Adrenal gland (tissue), 19 donors: ENCODE data around the gene PTPMT1. TPM values are rescaled to one million over a fixed set of nuclear protein-coding genes. Genes with fewer than 3 reads are reported as not detected.

Experiments used
- DNase-seq, 7 donors: peaks; one replicate each; pipeline ENCODE4 v3.0.0-alpha.2; 2019 to 2020
- H3K27ac ChIP-seq, 5 donors: fragments of 200-600 bp; sonication (generic) in 4 of 5; 1 replicate in 3 of 5; 2 replicates in 2 of 5; pipeline versions ENCODE4 v1.5.1 to v1.8.0; 2016 to 2020; ENCODE audit warnings: mild to moderate bottlenecking in 1 of 5
- H3K27me3 ChIP-seq: fragments of 200-600 bp; 2 replicates; pipeline ENCODE4 v1.8.0; 2021
- H3K36me3 ChIP-seq, 2 donors: fragments of 200-600 bp; replicated peaks in 1 of 2; 1 replicate in 1 of 2; 2 replicates in 1 of 2; pipeline versions ENCODE4 v1.5.1 to v1.8.0; 2018 to 2022
- H3K4me1 ChIP-seq, 2 donors: fragments of 200-600 bp; replicated peaks in 1 of 2; 1 replicate in 1 of 2; 2 replicates in 1 of 2; pipeline versions ENCODE4 v1.5.1 to v1.8.0; 2018 to 2021
- H3K4me3 ChIP-seq, 4 donors: fragments of 200-600 bp; sonication (generic) in 3 of 4; one replicate each; pipeline ENCODE4 v1.5.1; 2016 to 2018
- H3K9me3 ChIP-seq, 3 donors: fragments of 200-600 bp; sonication (generic) in 1 of 3; replicated peaks in 1 of 3; 1 replicate in 2 of 3; 2 replicates in 1 of 3; pipeline versions ENCODE4 v1.5.1 to v1.8.0; 2016 to 2021
- POLR2A ChIP-seq, 2 donors: fragments of 450-650 bp; IDR thresholded peaks; one replicate each; pipeline ENCODE4 v1.6.1; 2017; ENCODE audit warnings: antibody characterized with exemption in 2 of 2, mild to moderate bottlenecking in 2 of 2, moderate library complexity in 1 of 2
- WGBS, 4 donors: extraction: QIAGEN DNeasy Blood & Tissue Kit in 2 of 4; methylation state at CpG; one replicate each; pipeline versions ENCODE4 v1.1.5 to v1.1.7; 2013 to 2017; 5-methylcytosine and 5-hydroxymethylcytosine counted together
- intact Hi-C, 2 donors: fragments of 100-400 bp; cut with DNase I; formaldehyde crosslinking; loops; one replicate each; pipeline versions ENCODE4 v1.14.1 to v1.15.0; 2022 to 2023
- long read RNA-seq, 10 donors: library from polyadenylated mRNA in 3 of 10; unstranded in 2 of 10; stranded (forward) in 1 of 10; transcript quantifications; one replicate each; pipeline ENCODE4 v2.0.0 and lab custom pipeline, GENCODE V29; 2021 to 2026
- polyA plus RNA-seq, 3 donors: library from polyadenylated mRNA; stranded (reverse); fragments of 200-250 nt in 2 of 3; fragments of 350-450 nt in 1 of 3; fragmentation: Illumina TruSeq in 1 of 3; extraction: RNeasy Lipid Tissue Mini Kit (QIAGEN cat#74804) in 1 of 3; gene quantifications; one replicate each; pipeline ENCODE4 v1.2.3, GENCODE V29; 2013 to 2014
- total RNA-seq, 9 donors: library from RNA; depleted of rRNA in 4 of 9; stranded (reverse); fragments of >200 nt in 4 of 9; fragments of 120-200 nt in 1 of 9; fragmentation: NEBNext Ultra II Directional in 1 of 9; extraction: Animal tissue kit (Norgen Biotek cat#: 25700) in 1 of 9; gene quantifications; one replicate each; pipeline versions ENCODE4 v1.1.0 to v1.2.4, GENCODE V29; 2013 to 2023
- TF ChIP-seq, protein P1 (sequence below), 6 experiments: fragments of 450-650 bp in 4 of 6; fragments of 200-600 bp in 2 of 6; sonication (generic) in 1 of 6; IDR thresholded peaks; 1 replicate in 5 of 6; 2 replicates in 1 of 6; pipeline versions ENCODE4 v1.5.1 to v1.8.0; 2016 to 2021; ENCODE audit warnings: antibody characterized with exemption in 6 of 6, mild to moderate bottlenecking in 2 of 6, moderate library complexity in 1 of 6
- donor health status: healthy with polysubstance abuse.
- donor health status: Bipolar disorder and iron deficiency.
- donor health status: DM: yes; HTN: yes; CAD: no.
- donor health status: DM: no; HTN: no; CAD: no.
- donor health status: DM: no; HTN: no; CAD: no.
- donor health status: DM: yes; HTN: yes; CAD: no.

PTPMT1 gene, protein sequence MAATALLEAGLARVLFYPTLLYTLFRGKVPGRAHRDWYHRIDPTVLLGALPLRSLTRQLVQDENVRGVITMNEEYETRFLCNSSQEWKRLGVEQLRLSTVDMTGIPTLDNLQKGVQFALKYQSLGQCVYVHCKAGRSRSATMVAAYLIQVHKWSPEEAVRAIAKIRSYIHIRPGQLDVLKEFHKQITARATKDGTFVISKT
- 100 to 1,000 TPM in 4 of 9 donors, 10 to 100 TPM in 5; 52.1 to 180 (median 84.9) TPM for total RNA-seq
- polyA plus RNA-seq, result 100 to 1,000 TPM in 1 of 3 donors, 10 to 100 TPM in 2; 57.2 to 101 (median 86.2) TPM
- long read RNA-seq, donor 1, transcript PTPMT1-205 (3 exons, 1,611 nt), result minor isoform, 12 of 65 reads
- long read RNA-seq, donor 1, transcript PTPMT1-201 (3 exons, 928 nt), result minor isoform, 6 of 65 reads
- long read RNA-seq, donor 1, transcript PTPMT1-202 (4 exons, 768 nt), result major isoform, 37 of 65 reads
- long read RNA-seq, donor 1, partial matches to known transcripts, result 7 of 65 reads
- long read RNA-seq, donor 1, other reads (novel, unspliced or antisense), result 0 of 65 reads
- long read RNA-seq, donor 2, transcript PTPMT1-202 (4 exons, 768 nt), result major isoform, 21 of 31 reads
- long read RNA-seq, donor 2, partial matches to known transcripts, result 0 of 31 reads
- long read RNA-seq, donor 2, other reads (novel, unspliced or antisense), result 0 of 31 reads
- long read RNA-seq, donor 3, transcript PTPMT1-202 (4 exons, 768 nt), result major isoform, 28 of 68 reads
- long read RNA-seq, donor 3, transcript PTPMT1-205 (3 exons, 1,611 nt), result minor isoform, 5 of 68 reads
- long read RNA-seq, donor 3, transcript PTPMT1-201 (3 exons, 928 nt), result minor isoform, 22 of 68 reads
- long read RNA-seq, donor 3, partial matches to known transcripts, result 10 of 68 reads
- long read RNA-seq, donor 3, other reads (novel, unspliced or antisense), result 0 of 68 reads
- long read RNA-seq, donor 4, transcript PTPMT1-201 (3 exons, 928 nt), result minor isoform, 6 of 106 reads
- long read RNA-seq, donor 4, transcript PTPMT1-202 (4 exons, 768 nt), result major isoform, 84 of 106 reads
- long read RNA-seq, donor 4, transcript PTPMT1-205 (3 exons, 1,611 nt), result minor isoform, 14 of 106 reads
- long read RNA-seq, donor 4, partial matches to known transcripts, result 1 of 106 reads
- long read RNA-seq, donor 4, other reads (novel, unspliced or antisense), result 1 of 106 reads
- long read RNA-seq, donor 5, transcript PTPMT1-205 (3 exons, 1,611 nt), result minor isoform, 17 of 97 reads
- long read RNA-seq, donor 5, transcript PTPMT1-202 (4 exons, 768 nt), result major isoform, 64 of 97 reads
- long read RNA-seq, donor 5, transcript PTPMT1-201 (3 exons, 928 nt), result minor isoform, 11 of 97 reads
- long read RNA-seq, donor 5, partial matches to known transcripts, result 2 of 97 reads
- long read RNA-seq, donor 5, other reads (novel, unspliced or antisense), result 0 of 97 reads
- long read RNA-seq, donor 6, transcript PTPMT1-201 (3 exons, 928 nt), result minor isoform, 5 of 44 reads
- long read RNA-seq, donor 6, transcript PTPMT1-202 (4 exons, 768 nt), result major isoform, 34 of 44 reads
- long read RNA-seq, donor 6, partial matches to known transcripts, result 0 of 44 reads
- long read RNA-seq, donor 6, other reads (novel, unspliced or antisense), result 0 of 44 reads
- long read RNA-seq, donor 7, transcript PTPMT1-201 (3 exons, 928 nt), result minor isoform, 11 of 35 reads
- long read RNA-seq, donor 7, transcript PTPMT1-202 (4 exons, 768 nt), result major isoform, 20 of 35 reads
- long read RNA-seq, donor 7, partial matches to known transcripts, result 0 of 35 reads
- long read RNA-seq, donor 7, other reads (novel, unspliced or antisense), result 0 of 35 reads
- long read RNA-seq, donor 8, transcript PTPMT1-201 (3 exons, 928 nt), result minor isoform, 16 of 70 reads
- long read RNA-seq, donor 8, transcript PTPMT1-203 (2 exons, 1,014 nt), result minor isoform, 6 of 70 reads
- long read RNA-seq, donor 8, transcript PTPMT1-205 (3 exons, 1,611 nt), result minor isoform, 6 of 70 reads
- long read RNA-seq, donor 8, transcript PTPMT1-202 (4 exons, 768 nt), result major isoform, 31 of 70 reads
- long read RNA-seq, donor 8, partial matches to known transcripts, result 11 of 70 reads
- long read RNA-seq, donor 8, other reads (novel, unspliced or antisense), result 0 of 70 reads
- long read RNA-seq, donor 9, transcript PTPMT1-201 (3 exons, 928 nt), result minor isoform, 11 of 46 reads
- long read RNA-seq, donor 9, transcript PTPMT1-202 (4 exons, 768 nt), result major isoform, 28 of 46 reads
- long read RNA-seq, donor 9, partial matches to known transcripts, result 0 of 46 reads
- long read RNA-seq, donor 9, other reads (novel, unspliced or antisense), result 0 of 46 reads
- long read RNA-seq, donor 10, transcript PTPMT1-202 (4 exons, 768 nt), result major isoform, 17 of 35 reads
- long read RNA-seq, donor 10, transcript PTPMT1-201 (3 exons, 928 nt), result minor isoform, 11 of 35 reads
- long read RNA-seq, donor 10, transcript PTPMT1-205 (3 exons, 1,611 nt), result minor isoform, 6 of 35 reads
- long read RNA-seq, donor 10, partial matches to known transcripts, result 0 of 35 reads
- long read RNA-seq, donor 10, other reads (novel, unspliced or antisense), result 0 of 35 reads

DNA sequence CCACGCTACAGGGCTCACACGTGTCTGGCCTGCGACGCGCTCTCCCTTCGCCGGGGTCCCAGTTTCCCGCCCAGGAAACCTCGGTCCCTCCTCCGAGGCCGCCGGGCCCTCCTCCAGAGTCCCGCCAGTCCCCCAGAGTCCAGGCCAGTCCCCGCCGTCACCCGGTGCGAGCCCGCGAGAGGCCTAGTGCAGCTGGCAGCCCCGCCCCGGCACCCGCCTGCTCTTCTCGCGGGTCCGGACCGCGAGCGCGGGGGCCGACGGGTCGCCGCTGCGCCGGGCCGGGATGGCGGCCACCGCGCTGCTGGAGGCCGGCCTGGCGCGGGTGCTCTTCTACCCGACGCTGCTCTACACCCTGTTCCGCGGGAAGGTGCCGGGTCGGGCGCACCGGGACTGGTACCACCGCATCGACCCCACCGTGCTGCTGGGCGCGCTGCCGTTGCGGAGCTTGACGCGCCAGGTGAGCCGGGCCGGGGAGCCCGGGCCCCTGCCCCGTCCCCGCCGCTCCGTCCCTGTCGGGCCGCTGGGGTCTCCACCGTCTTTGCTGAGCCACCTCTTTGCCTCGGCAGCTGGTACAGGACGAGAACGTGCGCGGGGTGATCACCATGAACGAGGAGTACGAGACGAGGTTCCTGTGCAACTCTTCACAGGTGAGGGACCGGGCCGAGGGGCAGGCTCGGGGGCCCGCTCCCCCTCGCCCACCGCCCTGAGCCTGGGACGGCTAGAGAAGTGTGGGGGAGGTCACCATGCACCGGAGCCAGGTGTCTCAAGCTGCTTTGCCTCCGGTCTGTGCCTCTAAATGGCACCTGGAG, at the start of gene PTPMT1:
TSS of gene PTPMT1 (plus strand) at position 260 of the 809 bp plus-strand sequence. CDS start at position 284, 24 bp downstream.
- TF ChIP-seq, protein P1, sequence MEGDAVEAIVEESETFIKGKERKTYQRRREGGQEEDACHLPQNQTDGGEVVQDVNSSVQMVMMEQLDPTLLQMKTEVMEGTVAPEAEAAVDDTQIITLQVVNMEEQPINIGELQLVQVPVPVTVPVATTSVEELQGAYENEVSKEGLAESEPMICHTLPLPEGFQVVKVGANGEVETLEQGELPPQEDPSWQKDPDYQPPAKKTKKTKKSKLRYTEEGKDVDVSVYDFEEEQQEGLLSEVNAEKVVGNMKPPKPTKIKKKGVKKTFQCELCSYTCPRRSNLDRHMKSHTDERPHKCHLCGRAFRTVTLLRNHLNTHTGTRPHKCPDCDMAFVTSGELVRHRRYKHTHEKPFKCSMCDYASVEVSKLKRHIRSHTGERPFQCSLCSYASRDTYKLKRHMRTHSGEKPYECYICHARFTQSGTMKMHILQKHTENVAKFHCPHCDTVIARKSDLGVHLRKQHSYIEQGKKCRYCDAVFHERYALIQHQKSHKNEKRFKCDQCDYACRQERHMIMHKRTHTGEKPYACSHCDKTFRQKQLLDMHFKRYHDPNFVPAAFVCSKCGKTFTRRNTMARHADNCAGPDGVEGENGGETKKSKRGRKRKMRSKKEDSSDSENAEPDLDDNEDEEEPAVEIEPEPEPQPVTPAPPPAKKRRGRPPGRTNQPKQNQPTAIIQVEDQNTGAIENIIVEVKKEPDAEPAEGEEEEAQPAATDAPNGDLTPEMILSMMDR (IDR thresholded peaks at IDR 0.05), result no peak
- TF ChIP-seq POLR2A (IDR thresholded peaks at IDR 0.05), result peak; percentile 76 to 78
- H3K27ac ChIP-seq, result peak within 1 kb of the TSS in 4 of 5 donors; percentile 73 to 88 (median 80)
- H3K9me3 ChIP-seq, result no peaks in the 10 kb centered on the region
- no peaks in the 10 kb centered on the region for H3K27me3 ChIP-seq
- DNase-seq, result peak; percentile 70 to 84 (median 81)
- peaks cover 0 to 5% of the 10 kb centered on the region in 2 donors for H3K36me3 ChIP-seq
- H3K4me1 ChIP-seq, result peaks cover 0 to 18% of the 10 kb centered on the region in 2 donors
- peak within 1 kb of the TSS; percentile 69 to 99 (median 98) for H3K4me3 ChIP-seq
- intact Hi-C loops, result no loop called here
- 0 to 2% (median 1%) methylated on average over 7 to 86 of the region's 86 CpGs for WGBS, 4 donors

DNA sequence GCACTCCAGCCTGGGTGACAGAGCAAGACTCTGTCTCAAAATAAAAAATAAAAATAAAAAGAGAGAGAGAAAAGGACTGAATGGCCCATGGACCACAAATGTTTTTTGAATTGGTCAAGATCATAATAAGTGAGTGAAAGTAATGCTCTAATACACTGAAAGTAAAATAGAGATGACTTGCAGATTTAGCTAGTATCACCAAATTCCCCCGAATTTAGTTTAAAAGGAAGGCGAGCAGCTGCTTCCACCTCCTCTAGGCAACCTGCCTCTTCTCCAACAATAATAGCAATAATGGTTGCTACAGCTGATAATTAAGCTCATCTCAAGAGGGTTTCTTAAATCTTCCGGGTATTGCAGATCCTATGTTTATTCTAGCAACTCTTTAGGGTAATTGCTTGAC, 49.2 kb upstream of the PTPMT1 start:
- no peak overlapping the region for H3K27ac ChIP-seq
- H3K36me3 ChIP-seq, result no peaks in the 10 kb centered on the region
- intact Hi-C loops, result no loop called here
- no peaks in the 10 kb centered on the region for H3K27me3 ChIP-seq
- no peak overlapping the region for H3K4me3 ChIP-seq
- H3K4me1 ChIP-seq, result peaks cover 36 to 76% of the 10 kb centered on the region in 2 donors
- H3K9me3 ChIP-seq, result no peaks in the 10 kb centered on the region
- DNase-seq, result no peak
- TF ChIP-seq, protein P1 (IDR thresholded peaks at IDR 0.05), result no peak
- TF ChIP-seq POLR2A (IDR thresholded peaks at IDR 0.05), result no peak
- 78 to 87% (median 80%) methylated on average over 3 of the region's 3 CpGs for WGBS, 4 donors
